GM21381 (cell line): Measurements from ENCODE around the gene GLIS1.

Source experiments
- ATAC-seq: cut with Tn5 transposase; IDR thresholded peaks from one replicate; pipeline ENCODE4 v1.9.1; 2021; ENCODE audit warnings: mild to moderate bottlenecking, moderate library complexity; ENCODE audit not compliant: unreplicated experiment

GLIS1 gene

GRCh38 chr1:53541263-53541625 lies 197.7 kb downstream of the GLIS1 start:
- no peak for ATAC-seq

GRCh38 chr1:53540604-53541262 lies 198.2 kb downstream of the GLIS1 start:
- ATAC-seq: no peak

GRCh38 chr1:53539711-53540603 lies 199.0 kb downstream of the GLIS1 start:
- ATAC-seq: no peak

GRCh38 chr1:53539226-53539625 lies 199.7 kb downstream of the GLIS1 start:
- ATAC-seq: no peak

- no peak for ATAC-seq
These were observed 202.4 kb downstream of the GLIS1 start for GRCh38 chr1:53536606-53537005.

- no peak for ATAC-seq
These were observed 203.1 kb downstream of the GLIS1 start for GRCh38 chr1:53535846-53536245.

- no peak for ATAC-seq
These were observed 203.7 kb downstream of the GLIS1 start for GRCh38 chr1:53535226-53535625.

- ATAC-seq: no peak
These were observed 206.1 kb downstream of the GLIS1 start for GRCh38 chr1:53532912-53533311.

- no peak for ATAC-seq
These were observed 206.6 kb downstream of the GLIS1 start for GRCh38 chr1:53532377-53532776.

GRCh38 chr1:53530550-53530949 lies 208.4 kb downstream of the GLIS1 start:
- ATAC-seq: no peak

- ATAC-seq: no peak
These were observed 209.4 kb downstream of the GLIS1 start for GRCh38 chr1:53529555-53529954.

- ATAC-seq: no peak
These were observed 211.6 kb downstream of the GLIS1 start for GRCh38 chr1:53527368-53527767.

GRCh38 chr1:53526451-53527101 lies 212.4 kb downstream of the GLIS1 start:
- ATAC-seq: no peak

GRCh38 chr1:53525595-53525994 lies 213.4 kb downstream of the GLIS1 start:
- ATAC-seq: no peak

- ATAC-seq: no peak
These were observed 214.3 kb downstream of the GLIS1 start for GRCh38 chr1:53524428-53525375.

- ATAC-seq: no peak
These were observed 216.9 kb downstream of the GLIS1 start for GRCh38 chr1:53521924-53522552.

- no peak for ATAC-seq
These were observed 218.5 kb downstream of the GLIS1 start for GRCh38 chr1:53520481-53520880.

- ATAC-seq: no peak
These were observed 219.5 kb downstream of the GLIS1 start for GRCh38 chr1:53519421-53519820.

- no peak for ATAC-seq
These were observed 220.2 kb downstream of the GLIS1 start for GRCh38 chr1:53518775-53519174.

- ATAC-seq: no peak
These were observed 221.1 kb downstream of the GLIS1 start for GRCh38 chr1:53517821-53518352.
